HG03108 (cell line): ENCODE measurements around the gene NRBP1.
A peak's percentile ranks its signal among the peaks of the same experiment; 100 is the strongest.

Experiments
- ATAC-seq: cut with Tn5 transposase; IDR thresholded peaks from one replicate; pipeline ENCODE4 v1.9.1; 2021; ENCODE audit warnings: moderate library complexity; ENCODE audit not compliant: unreplicated experiment

NRBP1 gene

GRCh38 chr2:27428213-27428977 lies at the start of gene NRBP1:
Gene NRBP1 (plus strand): TSS chr2:27428631. CDS start chr2:27433274, 4,643 bp downstream.
- ATAC-seq: peak; percentile 88

DNA sequence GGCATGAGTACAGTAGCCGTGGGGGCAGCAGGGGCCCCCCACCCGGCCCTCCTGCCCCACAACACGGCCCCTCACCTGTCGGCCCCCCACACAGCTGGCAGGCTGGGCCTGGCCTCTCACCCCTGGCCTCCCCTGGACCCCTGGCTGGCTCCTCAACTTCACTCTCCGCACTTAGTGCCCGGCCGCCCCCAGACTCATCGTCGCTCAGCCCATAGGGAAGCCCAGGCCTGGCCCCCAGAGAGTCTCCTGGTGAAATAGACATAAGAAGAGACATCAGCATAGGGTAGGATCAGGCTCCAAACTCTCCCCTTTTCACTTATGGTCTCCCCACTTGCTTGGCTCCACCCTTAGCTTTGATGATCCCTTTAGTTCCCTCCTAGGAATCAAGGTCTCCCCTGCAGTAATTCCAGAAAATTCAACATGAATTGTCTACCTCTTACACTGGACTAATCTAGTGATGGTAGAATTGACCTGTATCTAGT lies 49.6 kb upstream of the NRBP1 start:
- no peak for ATAC-seq

GRCh38 chr2:27379383-27379835 lies 49.0 kb upstream of the NRBP1 start:
- ATAC-seq: no peak

DNA sequence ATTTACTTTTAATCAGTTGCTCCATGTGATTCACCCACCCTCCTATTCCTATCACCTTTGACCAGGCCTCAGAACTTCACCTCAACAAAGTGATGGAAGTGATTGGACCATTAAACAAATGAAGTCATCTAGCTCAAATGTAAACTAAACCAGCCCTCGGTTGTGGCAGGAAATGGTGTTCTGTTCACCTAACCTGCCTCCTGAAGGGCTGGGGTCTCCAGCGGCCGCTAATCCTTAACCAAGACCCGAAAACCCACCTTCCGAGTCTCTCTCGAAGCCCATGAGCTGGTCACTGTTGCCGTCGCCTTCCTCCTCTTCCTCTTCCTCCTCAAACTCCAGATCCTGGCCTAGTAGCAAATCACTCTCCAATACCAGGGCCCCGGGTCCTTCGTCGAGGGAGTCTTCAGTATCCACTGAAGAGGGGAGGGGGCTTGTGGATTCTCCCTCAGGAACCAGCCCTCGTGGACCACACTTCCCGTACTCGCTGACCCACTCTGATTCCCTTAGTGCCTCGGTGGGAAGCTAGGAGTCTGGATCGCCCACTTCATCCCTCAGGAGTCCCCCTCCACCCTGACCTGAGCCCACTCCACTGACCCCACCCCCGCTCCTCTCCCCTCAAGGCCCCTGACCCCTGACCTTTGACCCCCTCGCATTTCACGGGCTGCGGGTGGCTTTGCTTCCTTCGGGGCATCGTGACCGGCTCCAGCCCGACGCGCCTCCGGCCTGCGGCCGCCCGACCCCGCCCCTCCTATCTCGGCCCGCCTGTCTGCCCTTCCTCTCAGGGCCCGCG lies 48.4 kb upstream of the NRBP1 start:
- ATAC-seq: peak; percentile 29

DNA sequence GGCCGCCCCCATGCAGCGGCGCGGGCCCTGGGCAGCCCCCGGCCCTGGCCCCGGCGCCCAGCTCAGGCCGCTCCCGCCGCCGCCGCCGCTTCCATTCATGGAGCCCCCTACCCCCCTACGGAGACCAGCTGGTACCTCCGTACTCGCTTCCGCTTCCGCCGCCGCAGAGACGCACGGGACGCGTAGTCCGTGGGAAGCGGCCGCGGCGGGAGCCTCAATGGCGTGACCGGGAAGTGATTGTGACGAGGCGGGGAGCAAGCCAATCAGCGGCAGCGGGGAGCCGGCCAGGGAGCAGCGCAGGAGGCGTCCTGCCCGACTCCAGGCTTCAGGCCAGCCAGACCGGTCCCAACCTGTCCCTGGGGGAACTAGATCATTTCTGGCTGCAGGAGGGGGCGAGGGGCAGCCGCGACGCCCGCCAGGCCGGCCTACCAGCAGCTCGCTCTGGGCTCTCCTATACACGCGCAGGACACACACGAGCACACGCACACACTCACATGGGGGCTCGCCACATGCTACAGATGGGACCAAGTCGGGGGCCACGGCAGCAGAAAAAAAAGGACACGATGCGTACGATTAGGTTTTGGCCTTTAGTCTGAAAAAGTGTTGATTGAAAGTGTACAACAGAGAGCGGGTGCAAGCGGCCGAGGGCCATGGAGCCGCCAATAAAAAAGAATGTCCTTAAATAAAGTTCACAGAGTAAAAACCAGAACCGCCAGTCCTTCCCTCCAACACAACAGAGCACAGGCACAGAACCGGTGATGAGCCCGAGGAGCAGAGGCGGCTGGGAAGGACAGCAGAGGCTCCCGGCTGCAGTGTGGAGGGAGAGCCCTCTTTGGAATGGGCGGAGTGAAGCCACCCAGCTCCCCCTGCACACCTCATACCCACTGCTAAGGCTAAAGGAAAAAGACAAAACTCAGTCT lies 47.5 kb upstream of the NRBP1 start, which contains the start of gene ZNF513:
TSS of gene ZNF513 (minus strand) at position 109 of the 920 bp plus-strand sequence. CDS start 208 bp downstream, outside the sequence.
- ATAC-seq: peak; percentile 80

DNA sequence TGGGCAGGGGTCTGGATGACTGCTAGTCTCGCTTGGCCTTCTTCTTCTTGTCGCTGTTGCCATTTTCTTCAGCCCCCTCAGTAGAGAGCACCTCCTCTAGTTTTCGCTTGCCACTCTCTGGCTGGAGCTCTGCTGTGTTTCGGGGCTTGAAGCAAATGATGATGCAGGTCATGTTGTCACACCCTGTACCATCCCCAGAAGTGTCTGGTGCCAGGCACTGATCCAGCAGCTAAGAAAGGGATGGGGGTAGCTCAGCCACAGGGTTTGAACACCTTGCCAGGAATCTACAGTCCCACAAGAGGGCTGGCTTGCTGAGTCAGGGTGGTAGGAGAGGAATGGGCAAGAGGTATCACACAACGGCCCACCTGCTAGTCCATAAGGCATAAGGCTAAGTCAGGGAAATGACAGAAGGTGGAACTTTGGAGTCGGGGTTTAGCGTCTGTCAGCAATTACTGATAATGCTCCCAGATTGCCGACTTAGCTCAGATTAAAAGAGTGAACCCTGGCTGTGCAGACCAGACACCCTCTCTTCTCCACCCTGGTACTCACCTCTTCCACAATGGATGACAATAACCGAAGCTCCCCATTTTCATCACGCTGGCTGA lies 46.8 kb upstream of the NRBP1 start:
- no peak for ATAC-seq

GRCh38 chr2:27390822-27391679 lies 37.4 kb upstream of the NRBP1 start:
- no peak for ATAC-seq

GRCh38 chr2:27393225-27393624 lies 35.2 kb upstream of the NRBP1 start:
- ATAC-seq: no peak

DNA sequence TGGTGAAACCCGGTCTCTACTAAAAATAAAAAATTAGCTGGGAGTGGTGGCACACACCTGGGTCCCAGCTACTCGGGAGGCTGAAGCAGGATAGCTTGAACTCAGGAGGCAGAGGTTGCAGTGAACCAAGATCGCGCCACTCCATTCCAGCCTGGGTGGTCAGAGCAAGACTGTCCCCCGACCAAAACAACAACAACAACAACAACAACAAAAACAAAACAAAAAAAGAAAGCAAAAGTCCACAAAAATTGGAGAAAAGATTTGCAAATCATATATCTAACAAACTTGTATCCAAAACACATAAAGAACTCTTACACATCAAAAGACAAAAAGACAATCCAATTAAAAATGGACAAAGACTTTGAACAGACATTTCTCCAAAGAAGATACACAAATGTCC lies 29.5 kb upstream of the NRBP1 start:
- no peak for ATAC-seq

DNA sequence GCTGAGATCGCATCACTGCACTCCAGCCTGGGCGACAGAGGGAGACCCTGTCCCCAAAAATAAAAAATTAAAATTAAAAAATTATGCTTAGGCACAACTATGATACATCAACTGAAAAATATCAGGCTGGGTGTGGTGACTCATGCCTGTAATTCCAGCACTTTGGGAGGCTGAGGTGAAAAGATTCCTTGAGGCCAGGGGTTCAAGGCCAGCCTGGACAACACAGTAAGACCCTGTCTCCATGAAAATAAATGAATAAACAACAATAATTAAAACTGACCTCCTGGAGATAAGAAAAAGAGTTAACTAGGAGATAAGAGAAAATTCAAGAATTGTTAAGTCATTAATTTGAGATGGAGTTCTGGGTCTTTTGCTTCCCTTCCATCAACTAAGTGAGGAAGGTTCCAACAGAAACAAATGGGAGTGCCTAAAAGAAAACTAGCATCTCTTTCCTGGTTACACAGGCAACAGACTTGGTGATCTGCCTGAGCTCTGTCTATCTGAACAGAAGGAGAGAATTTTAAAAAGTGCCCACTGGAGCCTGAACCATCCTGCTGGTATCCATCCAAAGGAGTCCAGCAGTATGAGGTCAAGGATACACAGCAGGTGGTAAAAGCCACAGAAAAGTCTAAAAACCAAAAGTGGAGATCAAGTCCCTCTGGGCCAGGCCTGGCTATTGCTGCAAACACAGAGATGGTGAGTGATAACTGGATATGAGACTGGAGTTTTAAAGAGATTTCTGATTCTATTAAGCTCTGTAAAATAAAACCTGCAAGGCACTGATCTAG lies 27.9 kb upstream of the NRBP1 start:
- no peak for ATAC-seq

DNA sequence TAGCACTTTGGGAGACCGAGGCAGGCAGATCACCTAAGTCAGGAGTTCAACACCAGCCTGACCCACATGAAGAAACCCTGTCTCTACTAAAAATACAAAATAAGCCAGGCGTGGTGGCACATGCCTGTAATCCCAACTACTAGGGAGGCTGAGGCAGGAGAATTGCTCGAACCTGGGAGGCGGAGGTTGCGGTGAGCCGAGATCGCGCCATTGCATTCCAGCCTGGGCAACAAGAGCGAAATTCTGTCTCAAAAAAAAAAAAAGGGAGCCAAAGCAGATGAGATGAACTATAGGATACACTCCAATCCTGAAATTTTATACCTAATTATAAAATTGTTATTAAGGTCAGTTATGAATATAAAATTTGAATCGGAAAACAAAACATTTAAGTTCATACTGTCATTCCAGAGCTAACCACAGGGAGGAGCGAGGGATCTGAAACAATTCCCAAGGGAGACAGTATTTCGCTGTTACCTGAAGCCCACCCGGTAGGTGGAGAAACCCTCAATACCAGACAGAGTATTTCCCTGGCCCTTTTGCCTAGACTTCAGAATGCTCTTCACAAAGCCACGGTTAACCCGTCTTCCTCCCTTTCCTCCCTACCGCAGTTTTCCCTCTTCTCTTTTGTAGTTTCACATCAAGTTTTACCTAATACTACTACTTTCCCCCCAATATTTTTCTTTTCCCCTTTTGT lies 20.5 kb upstream of the NRBP1 start:
- ATAC-seq: no peak

DNA sequence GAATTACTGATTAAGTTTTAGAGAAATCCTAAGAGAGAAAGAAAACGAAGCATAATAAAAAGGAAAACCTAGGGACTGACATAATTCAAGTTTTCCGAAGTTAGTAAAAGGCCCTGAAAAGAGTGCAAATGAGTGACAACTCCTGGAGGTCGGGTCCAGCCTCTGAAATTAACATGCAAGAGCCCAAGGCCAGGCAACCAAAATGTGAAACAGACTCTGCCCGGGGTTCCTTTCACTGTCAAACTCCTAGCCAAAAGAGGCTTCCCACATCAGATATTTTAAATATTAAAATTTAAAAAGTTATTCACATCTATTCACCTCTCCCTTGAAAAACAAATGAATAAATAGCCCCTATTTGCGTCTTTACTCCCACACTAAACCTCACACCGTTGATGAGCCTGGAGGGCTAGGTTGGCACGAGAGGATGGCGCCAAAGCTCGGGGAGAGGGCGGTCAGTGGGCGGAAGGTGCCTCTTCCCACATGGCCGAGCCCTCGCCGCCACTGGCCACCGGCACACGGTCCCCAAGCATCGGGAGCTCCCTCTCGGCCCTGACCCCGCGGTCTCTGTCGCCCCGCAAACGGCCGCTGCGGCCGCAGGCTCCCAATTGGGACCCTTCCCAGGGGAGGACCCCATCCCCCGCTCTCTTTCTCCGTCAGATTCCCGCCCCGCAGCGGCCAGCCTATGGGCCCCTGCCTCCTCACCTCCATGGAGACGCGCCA lies 19.7 kb upstream of the NRBP1 start:
- ATAC-seq: peak; percentile 27

- peak; percentile 95 for ATAC-seq
Observed at GRCh38 chr2:27409321-27410073, 18.9 kb upstream of the NRBP1 start, which contains the start of gene PPM1G. Gene PPM1G (minus strand): TSS chr2:27409591. CDS start chr2:27409422, 169 bp downstream.

DNA sequence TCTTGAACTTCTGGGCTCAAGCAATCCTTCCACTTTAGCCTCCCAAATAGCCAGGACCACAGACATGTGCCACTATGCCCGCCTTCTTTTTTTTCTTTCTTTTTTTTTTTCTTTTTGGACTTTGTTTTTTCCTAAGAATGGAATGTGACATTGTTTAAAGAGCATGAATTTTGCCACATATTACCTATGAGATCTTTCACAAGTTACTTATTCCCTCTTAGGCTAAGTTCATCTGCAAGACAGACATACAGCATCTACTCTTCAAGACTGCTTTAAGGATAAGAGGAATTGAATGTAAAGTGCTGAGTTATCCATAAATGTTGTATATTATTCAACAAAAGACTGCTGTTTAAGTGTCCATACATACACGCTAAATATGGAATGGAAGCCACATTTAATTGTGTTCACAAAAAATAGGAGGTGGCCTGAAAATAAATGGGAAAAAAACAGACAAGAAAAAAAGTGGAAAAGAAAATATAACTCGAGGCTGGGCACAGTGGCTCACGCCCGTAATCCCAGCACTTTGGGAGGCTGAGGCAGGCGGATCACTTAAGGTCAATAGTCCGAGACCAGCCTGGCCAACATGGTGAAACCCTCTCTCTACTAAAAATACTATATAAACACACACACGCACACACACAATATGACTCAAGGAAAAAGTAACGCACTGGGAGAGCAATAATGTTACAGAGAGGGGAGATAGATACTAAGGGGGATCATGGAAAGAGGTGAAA lies 15.8 kb upstream of the NRBP1 start:
- ATAC-seq: no peak

- ATAC-seq: no peak
Observed at GRCh38 chr2:27416151-27416550, 12.3 kb upstream of the NRBP1 start.

DNA sequence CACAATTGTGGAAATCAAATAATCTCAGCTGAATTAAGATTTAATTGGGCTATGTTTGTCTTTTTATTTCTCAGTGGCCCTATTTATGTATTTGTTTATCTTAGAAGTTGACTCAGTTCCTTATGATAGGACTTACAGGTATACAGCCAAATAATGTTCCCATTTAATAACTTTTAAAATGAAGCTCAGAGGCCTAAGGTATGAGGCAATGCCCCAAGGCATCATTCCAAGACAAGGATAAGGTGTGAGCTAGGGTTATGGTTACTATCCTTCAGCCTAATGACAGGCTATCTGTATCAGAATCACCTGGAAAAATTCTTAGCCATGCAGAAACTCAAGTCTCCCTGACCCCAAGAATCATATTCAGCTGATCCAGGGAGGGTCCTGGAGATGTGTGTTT lies 7.4 kb upstream of the NRBP1 start:
- no peak for ATAC-seq
